GM18505 (cell line): ENCODE results near the gene IFI27L1.
A peak's percentile ranks its signal among the peaks of the same experiment; 100 is the strongest.
"Not testable (repeated sequence)": the region's sequence is repeated elsewhere in the genome, so short reads cannot be mapped to it uniquely, and the experiment has no call there.

ENCODE experiments used
- ATAC-seq: cut with Tn5 transposase; IDR thresholded peaks from one replicate; pipeline ENCODE4 v1.9.1; 2021; ENCODE audit not compliant: unreplicated experiment
- POLR2A ChIP-seq: IDR thresholded peaks from 4 replicates; pipeline ENCODE4 v1.6.1; 2011; ENCODE audit warnings: borderline replicate concordance; ENCODE audit not compliant: insufficient read depth, insufficient read length; ENCODE audit errors: extremely low read depth

Gene IFI27L1

DNA sequence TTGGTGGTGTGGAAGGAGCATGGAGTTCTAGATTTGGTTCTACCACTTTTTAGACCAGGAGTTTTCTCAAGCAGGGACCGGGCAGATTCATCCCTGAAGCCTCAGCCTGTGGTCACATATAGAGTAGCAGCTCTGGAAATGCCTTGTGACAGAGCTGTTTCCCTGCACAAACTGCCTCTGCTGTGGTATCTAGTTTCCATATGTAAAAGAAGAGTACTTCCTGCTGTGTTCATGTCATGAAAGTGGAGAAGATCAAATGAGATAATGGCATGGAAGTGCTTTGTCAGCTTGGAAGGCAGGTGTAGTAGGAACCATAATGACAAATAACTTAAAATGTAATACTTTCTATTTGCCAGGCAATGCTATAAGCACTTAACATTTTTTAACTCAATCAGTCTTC is 28.9 kb upstream of the IFI27L1 start:
- ATAC-seq, result no peak

GRCh38 chr14:94052662-94053061 is 28.4 kb upstream of the IFI27L1 start:
- ATAC-seq, result no peak
- TF ChIP-seq POLR2A, result no peak

More for the DNA sequence above, 28.9 kb upstream of the IFI27L1 start:
- TF ChIP-seq POLR2A, result no peak

DNA sequence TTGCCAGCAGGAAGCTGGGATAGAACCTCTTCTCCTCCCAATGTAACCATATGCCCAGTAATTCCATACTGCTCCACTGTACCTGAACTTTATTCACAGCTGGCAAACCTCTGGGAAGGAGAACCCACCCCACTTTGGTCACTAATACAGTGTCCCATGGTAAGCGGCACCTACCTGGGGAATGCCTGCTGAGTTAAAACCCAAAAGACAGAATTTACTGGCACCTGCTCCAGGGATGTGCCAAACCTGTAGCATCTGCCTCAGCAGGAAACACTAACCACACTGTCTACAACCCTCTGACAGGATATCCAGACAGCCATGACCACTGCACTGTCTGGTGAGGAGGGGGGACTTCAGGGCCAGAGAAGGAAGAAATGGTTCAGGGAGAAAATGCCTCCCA is 26.7 kb upstream of the IFI27L1 start:
- no peak for TF ChIP-seq POLR2A
- no peak for ATAC-seq

- no peak for ATAC-seq
- TF ChIP-seq POLR2A, result no peak
Measured at GRCh38 chr14:94054936-94055335, 26.2 kb upstream of the IFI27L1 start.

DNA sequence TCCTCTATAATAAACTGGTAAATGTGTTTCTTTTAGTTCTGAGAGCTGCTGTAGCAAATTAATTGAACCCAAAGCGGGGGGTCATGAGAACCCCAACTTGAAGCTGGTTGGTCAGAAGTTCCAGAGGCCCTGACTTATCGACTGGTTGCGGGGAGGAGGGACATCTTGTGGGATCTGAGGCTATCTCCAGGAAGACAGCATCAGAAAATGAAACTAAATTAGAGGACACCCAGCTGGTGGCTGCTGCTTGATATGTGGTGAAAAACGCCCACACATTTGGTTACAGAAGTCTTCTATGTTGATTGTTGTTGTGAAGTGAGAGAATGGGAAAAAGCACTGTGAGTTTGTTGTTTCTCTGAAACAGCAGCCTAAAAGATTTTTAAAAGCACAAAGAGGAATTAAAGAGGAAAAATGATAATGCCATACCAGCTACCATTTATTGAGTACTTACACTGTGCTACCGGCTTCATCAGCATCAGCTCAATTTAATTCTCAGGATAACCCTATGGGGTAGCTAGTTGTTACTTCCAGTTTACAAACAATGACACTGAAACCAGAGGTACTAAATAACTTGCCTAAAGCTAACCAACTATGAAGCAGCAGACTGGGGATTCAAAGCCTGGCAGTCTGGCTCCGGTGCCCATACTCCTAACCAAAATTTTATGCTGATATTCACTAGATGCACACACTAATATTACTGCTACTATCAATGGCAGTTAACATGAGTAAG is 24.4 kb upstream of the IFI27L1 start:
- peak; percentile 60 for ATAC-seq
- no peak for TF ChIP-seq POLR2A

GRCh38 chr14:94058128-94058673 is 22.9 kb upstream of the IFI27L1 start:
- ATAC-seq, result no peak
- no peak for TF ChIP-seq POLR2A

DNA sequence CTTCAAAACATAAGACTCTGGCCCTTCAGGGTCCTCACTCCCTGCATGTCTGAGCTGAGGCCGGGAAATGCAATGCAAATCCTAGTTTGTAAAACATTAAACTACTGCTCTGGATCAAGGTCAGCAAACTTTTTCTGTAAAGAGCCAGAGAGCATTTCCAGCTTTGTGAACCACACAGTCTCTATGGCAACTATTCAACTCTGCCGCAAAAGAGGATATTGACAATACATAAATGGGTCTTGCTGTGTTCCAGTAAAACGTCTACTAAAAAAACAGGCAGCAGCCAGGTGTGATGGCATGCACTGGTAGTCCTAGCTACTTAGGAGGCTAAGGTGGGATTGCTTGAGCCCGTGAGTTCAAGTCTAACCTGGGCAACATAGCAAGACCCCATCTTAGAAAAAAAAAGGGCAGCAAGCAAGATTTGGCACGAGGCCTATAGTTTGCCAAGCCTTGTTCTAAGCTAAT is 22.4 kb upstream of the IFI27L1 start:
- no peak for TF ChIP-seq POLR2A
- ATAC-seq, result no peak

- no peak for ATAC-seq
- no peak for TF ChIP-seq POLR2A
Measured at GRCh38 chr14:94059998-94060397, 21.1 kb upstream of the IFI27L1 start.

- TF ChIP-seq POLR2A, result no peak
- ATAC-seq, result no peak
Measured at GRCh38 chr14:94062344-94062940, 18.7 kb upstream of the IFI27L1 start.

GRCh38 chr14:94066089-94066676 is 14.9 kb upstream of the IFI27L1 start:
- TF ChIP-seq POLR2A, result no peak
- no peak for ATAC-seq

DNA sequence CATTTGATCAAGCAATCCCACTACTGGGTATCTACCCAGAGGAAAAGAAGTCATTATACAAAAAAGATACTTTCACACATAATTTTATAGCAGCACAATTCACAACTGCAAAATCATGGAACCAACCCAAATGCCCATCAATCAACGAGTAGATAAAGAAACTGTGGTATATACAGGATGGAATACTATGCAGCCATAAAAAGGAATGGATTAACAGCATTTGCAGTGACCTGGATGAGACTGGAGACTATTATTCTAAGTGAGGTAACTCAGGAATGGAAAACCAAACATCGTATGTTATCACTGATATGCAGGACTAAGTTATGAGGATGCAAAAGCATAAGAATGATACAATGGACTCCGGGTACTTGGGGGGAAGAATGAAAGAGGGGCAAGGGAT is 9.0 kb upstream of the IFI27L1 start:
- not testable (repeated sequence) for ATAC-seq

GRCh38 chr14:94074534-94074933 is 6.6 kb upstream of the IFI27L1 start:
- no peak for ATAC-seq
- no peak for TF ChIP-seq POLR2A

DNA sequence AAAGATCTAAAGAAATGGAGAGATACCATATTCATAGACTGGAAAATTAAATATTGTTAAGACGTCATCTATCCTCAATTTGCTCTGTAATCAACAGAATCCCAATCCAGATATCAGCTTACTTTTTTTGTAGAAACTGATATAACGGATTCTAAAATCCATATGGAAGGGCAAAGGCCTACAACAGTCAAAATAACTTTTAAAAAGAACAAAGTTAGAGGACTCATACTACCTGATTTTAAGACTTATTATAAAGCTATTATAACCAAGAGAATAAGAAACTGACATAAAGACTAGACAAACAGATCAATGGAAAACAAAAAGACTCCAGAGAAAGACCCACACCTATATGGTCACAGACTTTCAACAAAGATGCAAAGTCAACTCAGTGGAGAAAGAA is 6.1 kb upstream of the IFI27L1 start:
- no peak for ATAC-seq
- TF ChIP-seq POLR2A, result no peak
